ENCODE measurements around the gene CPT1A. TPM values are rescaled to one million over a fixed set of nuclear protein-coding genes. Genes with fewer than 3 reads are reported as not detected.

CPT1A gene
- total RNA-seq, 1 donor from 2014 or later, result 29.2 TPM

DNA sequence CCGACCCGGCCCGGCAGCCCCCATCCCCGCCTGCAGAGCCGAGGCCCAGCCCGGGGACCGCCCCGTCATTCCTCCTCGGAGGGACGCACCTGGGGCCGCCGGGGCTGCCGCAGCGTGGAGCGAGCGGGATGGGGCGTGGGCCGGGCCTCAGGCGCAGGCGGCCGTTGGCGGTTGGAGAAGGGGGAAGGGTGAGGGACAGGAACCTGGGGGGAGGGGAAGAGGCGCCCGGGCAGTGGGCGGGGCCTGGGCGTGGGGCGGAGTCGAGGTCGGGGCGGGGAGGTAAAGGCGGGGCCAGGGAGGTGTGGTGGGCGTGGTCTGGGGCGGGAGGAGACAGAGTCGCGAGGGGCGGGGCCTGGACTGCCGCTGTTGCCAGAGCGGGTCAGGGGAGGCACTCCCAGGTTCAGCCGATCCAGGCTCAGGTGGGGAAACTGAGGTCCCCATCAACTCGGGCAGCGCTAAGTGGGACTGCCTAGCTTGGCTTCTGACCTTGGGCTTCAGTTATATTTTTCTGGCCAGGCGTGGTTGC lies 90.3 kb downstream of the CPT1A start, which contains the start of gene TESMIN:
Gene TESMIN (minus strand): TSS at position 190 of the 526 bp plus-strand sequence. CDS start 860 bp downstream, outside the sequence.
- Histone ChIP-seq H3K27me3 (ENCODE audit: control insufficient read depth, insufficient read depth, low read length) (no peaks in the 10 kb centered on the region), H3K36me3 (ENCODE audit: control insufficient read depth, insufficient read depth, low read length) (peaks cover 2% of the 10 kb centered on the region), H3K4me3 (ENCODE audit: low read depth, low read length) (peak within 1 kb of the TSS; percentile 47)
- TF ChIP-seq CTCF (IDR thresholded peaks at IDR 0.05; ENCODE audit: insufficient read depth, low read length, severe bottlenecking), result no peak
- DNase-seq (ENCODE audit: low read depth), result peak; percentile 44
- FAIRE-seq, result no peak

DNA sequence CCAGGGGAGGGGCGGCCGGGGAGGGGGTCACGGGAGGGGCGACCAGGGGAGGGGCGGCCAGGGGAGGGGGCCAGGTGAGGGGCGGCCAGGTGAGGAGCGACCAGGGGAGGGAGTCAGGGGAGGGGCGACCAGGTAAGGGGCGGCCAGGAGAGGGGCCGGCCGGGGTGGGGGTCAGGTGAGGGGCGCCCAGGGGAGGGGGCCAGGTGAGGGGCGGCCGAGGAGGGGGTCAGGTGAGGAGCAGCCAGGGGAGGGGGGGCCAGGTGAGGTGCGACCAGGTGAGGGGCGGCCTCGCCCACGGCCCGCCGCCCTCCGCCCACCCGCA lies 90.8 kb downstream of the CPT1A start:
- FAIRE-seq (no peak), DNase-seq (ENCODE audit: low read depth) (no peak)
- no peak for TF ChIP-seq CTCF (IDR thresholded peaks at IDR 0.05; ENCODE audit: insufficient read depth, low read length, severe bottlenecking)
- H3K36me3 ChIP-seq (ENCODE audit: control insufficient read depth, insufficient read depth, low read length), result peaks cover 2% of the 10 kb centered on the region
- H3K4me3 ChIP-seq (ENCODE audit: low read depth, low read length), result peak overlapping the region; percentile 47
- H3K27me3 ChIP-seq (ENCODE audit: control insufficient read depth, insufficient read depth, low read length), result no peaks in the 10 kb centered on the region

DNA sequence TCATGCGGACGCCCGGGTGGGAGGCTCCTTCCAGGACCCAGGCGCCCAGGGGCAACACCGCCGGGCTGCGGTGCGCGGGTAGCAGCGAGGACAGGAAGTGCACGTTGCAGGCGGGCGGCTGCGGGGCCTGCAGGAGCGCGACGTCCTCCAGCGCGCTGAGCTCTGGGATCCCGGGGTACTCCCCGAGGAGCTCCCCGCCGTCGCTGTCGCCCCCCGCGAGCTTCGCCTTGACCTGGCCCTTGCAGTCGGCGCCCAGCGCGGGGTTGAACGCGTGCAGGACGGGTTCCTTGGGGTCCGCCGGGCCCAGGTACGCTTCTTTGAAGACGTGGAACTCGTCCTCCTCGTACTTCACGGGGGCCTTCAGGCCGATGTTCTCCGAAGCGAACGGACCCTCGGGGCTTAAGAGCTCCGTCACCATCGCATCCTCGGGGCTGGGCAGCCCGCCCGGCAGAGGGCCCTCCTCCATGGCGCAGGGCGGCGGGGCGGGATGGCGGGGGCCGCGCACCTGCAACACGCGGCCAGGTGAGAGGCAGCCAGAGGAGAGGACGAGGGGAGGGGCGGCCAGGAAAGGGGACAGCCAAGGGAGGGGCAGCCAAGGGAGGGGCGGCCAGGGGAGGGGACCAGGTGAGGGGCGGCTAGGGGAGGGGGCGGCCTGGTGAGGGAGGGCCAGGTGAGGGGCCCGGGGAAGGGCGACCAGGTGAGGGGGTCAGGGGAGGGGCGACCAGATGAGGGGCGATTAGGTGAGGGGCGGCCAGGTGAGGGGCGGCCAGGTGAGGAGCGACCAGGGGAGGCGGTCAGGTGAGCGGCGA lies 91.3 kb downstream of the CPT1A start:
- Histone ChIP-seq H3K36me3 (ENCODE audit: control insufficient read depth, insufficient read depth, low read length) (peaks cover 2% of the 10 kb centered on the region), H3K27me3 (ENCODE audit: control insufficient read depth, insufficient read depth, low read length) (no peaks in the 10 kb centered on the region), H3K4me3 (ENCODE audit: low read depth, low read length) (peak overlapping the region; percentile 47)
- FAIRE-seq (no peak), DNase-seq (ENCODE audit: low read depth) (no peak)
- peak; percentile 4 for TF ChIP-seq CTCF (IDR thresholded peaks at IDR 0.05; ENCODE audit: insufficient read depth, low read length, severe bottlenecking)

DNA sequence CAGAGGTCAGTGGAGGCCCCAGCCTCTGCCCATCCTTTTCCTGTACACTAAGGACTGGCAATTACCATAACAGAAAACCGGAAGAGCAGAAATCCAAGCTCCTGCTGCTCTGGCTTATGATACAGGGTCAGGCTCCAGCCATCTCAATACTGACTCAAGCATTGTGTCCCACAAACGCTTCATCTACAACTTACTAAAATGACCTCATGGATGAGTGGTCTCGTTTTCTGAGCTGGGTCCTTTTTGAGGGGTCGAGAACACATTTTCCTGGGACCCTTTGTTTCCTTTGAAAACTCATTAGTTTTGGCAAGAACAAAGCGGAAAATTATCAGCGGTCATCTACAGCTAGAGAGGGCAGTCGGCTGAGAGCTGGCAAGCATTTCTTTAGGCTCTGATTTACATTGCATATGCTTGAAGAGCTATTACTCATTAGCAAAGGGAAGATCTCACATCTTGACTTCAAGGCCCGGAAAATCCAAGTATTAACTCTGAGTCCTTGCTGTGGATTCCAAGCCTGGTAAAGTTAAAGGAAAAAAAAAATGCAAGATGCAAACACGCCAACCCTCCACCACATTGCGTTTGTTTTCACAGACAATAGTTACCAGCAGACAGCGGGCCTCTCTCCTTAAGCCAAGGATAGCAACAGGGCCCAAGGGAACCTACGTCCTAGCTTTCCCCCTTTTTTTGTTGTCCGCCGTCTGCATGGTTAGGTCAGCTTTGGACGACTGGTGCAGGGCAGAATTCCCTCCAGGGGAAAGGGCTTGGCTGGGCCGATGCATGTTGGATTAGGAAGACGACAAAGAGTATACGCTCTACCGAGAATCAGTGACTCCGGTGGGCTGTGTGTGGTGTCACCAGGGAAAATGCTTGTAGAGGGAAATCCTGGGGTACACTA lies 92.2 kb downstream of the CPT1A start:
- Histone ChIP-seq H3K4me3 (ENCODE audit: low read depth, low read length) (no peak overlapping the region), H3K36me3 (ENCODE audit: control insufficient read depth, insufficient read depth, low read length) (peaks cover 4% of the 10 kb centered on the region), H3K27me3 (ENCODE audit: control insufficient read depth, insufficient read depth, low read length) (no peaks in the 10 kb centered on the region)
- FAIRE-seq (no peak), DNase-seq (ENCODE audit: low read depth) (no peak)
- no peak for TF ChIP-seq CTCF (IDR thresholded peaks at IDR 0.05; ENCODE audit: insufficient read depth, low read length, severe bottlenecking)

DNA sequence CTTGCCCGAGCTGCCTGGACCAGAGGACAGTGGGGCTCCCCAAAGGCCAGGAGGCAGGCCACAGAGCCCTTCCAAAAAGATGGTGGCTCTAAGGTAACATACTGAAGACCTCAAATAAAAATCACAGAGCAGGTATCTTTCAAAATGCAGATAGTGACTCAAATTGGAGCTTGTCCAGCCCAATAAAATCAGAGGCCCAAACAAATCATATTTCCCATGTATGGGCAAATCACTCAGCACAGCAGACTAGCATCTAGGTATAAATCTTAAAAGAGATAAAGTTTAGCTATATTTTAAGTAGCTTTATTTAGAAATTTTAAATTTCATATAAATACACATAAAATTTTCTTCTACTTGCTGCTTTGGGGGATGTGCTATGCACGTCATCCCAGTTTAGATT lies 93.7 kb downstream of the CPT1A start:
- no peaks in the 10 kb centered on the region for H3K27me3 ChIP-seq (ENCODE audit: control insufficient read depth, insufficient read depth, low read length)
- FAIRE-seq (no peak), DNase-seq (ENCODE audit: low read depth) (no peak)
- peaks cover 5% of the 10 kb centered on the region for H3K36me3 ChIP-seq (ENCODE audit: control insufficient read depth, insufficient read depth, low read length)
- H3K4me3 ChIP-seq (ENCODE audit: low read depth, low read length), result no peak overlapping the region
- TF ChIP-seq CTCF (IDR thresholded peaks at IDR 0.05; ENCODE audit: insufficient read depth, low read length, severe bottlenecking), result no peak

Data from bronchial epithelial cell (primary cell).